HTERT RPE-1 (cell line): ENCODE data around the gene GPX4.

ENCODE experiments used
- in situ Hi-C: fragments of 300-500 bp; cut with MboI; formaldehyde crosslinking; loops from 4 replicates; pipeline ENCODE4 v1.14.3; 2020; ENCODE audit warnings: low sequenced_read_pairs

Gene GPX4

DNA sequence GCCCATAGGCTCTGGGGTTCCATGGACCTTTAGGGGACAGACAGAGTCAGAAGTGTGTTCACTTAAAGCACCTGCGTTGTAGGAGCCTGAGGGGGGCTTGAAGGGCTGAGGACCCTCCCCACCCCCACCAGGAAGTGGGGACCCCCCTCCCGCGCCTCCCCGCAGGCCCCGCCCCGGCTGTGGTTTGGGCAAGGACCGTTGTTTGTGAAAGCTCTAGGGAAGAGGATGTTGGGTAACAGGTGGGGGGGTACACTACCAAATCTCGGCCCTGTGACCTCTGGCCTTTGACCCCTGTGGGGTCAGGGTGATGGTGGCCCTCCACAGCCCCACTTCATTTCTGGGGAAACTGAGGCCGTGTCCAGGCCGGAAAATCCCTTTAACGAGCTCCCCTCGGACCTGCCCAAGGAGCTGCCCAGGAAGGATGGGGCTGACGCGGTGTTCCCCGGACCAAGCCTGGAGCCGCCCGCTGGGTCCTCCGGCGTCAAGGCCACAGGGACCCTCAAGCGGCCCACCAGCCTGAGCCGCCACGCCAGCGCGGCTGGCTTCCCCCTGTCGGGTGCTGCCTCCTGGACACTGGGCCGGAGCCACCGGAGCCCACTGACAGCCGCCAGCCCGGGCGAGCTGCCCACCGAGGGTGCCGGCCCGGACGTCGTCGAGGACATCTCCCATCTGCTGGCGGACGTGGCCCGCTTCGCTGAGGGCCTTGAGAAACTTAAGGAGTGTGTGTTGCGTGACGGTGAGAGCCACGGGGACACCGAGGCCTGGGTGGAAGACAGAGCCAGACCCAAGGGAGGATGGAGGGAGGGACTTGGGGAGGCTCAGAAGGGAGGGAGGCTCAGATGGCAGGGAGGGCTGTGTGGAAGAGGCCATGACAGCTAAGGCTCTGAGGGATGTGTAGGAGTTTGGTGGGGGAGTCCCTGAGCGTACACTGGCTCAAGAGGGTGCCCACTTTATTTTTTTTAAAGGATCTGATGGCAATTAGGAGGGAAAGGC, 35.5 kb upstream of the GPX4 start:
- in situ Hi-C loops: no loop called here

DNA sequence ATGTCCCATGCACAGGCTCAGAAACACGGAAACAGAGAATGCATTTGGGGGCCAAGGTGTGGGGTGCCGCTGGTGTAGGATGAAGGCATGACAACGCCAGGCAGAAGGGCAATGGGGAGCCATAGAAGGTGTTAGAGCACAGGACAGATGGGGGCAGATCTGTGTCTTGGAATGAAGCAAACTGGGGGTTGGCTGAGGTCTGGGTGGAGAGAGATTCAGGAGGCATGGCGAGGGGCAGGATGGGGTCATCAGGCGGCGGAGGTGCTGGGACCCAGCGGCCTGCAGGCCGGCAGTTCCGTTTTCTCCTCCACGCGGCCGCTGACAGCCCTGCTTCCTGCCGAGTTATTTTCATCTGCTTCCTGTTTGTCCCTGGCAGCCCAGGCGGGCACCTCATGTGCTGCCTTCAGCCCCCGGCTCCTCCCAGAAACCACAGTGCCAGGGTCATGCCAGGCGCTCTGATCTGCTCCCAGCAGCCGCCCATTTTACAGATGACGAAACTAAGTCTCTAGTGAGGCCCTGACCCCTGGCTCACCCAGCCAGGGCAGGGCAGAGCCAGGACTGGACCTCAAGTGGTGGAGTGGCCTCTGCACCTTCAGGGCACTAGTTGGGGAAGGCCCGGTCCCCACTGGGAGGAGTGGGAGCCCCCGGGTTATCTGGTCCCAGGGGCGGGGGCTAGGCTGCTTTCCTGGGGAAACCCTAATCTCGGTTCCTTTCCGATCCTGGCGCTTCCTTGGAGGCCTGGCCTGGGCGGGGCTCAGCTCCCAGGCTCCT, 34.6 kb upstream of the GPX4 start:
- in situ Hi-C loops: no loop called here

DNA sequence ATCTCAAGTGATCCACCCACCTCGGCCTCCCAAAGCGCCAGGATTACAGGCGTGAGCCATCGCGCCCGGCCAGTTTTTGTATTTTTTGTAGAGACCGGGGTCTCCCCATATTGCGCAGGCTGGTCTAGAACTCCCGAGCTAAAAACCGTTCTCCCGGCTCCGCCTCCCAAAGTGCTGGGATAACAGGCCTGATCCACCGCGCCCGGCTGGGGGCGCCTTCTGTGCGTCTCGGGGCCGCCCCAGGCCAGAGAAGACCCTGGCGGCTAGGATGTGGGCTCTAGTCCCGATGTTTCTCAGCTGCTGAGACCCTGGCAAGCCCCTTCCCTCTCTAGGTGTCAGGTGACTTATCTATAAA, 33.2 kb upstream of the GPX4 start:
- in situ Hi-C loops: no loop called here

DNA sequence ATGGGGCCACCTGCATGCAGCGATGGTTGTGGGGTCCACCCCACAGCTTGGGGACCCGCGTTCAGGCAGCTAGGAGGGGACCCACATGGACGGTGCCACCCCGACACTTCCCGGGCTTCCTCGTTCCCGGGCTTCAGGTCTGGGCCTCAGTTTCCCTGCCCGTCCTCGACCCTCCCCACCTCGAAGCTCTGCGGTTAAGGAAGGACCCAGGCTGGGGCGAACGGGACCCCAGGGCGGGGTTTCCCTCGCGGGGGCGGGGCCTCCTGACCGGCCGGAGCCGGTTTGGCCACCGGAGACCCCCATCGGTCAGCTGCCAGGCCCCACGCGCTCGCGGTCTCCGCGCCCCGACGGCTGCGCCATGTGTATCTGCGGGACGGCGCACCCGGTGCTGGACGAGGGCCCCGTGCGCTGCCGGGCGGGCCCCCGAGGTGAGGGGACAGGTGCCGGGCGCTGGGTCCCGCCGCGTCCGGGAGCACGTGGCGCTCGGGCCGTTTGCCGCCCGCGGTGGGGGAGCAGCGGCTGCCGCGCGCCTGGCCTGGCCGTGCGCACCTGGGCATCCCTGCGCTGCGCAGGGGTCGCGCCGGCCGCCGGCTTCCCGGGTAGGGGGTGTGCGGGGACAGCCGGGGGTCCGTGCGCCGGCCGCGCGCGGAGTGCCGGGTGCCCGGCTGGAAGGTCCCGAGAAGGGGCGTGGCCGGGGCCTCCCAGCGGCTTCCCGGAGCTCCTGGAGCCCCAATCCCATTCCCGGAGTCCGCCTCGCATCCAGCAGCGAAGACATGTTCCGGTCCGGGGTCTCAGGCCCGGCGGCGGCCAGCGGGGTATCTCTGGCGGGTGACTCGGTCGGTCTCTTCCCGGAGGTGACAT, 32.6 kb upstream of the GPX4 start:
- in situ Hi-C loops: no loop called here

DNA sequence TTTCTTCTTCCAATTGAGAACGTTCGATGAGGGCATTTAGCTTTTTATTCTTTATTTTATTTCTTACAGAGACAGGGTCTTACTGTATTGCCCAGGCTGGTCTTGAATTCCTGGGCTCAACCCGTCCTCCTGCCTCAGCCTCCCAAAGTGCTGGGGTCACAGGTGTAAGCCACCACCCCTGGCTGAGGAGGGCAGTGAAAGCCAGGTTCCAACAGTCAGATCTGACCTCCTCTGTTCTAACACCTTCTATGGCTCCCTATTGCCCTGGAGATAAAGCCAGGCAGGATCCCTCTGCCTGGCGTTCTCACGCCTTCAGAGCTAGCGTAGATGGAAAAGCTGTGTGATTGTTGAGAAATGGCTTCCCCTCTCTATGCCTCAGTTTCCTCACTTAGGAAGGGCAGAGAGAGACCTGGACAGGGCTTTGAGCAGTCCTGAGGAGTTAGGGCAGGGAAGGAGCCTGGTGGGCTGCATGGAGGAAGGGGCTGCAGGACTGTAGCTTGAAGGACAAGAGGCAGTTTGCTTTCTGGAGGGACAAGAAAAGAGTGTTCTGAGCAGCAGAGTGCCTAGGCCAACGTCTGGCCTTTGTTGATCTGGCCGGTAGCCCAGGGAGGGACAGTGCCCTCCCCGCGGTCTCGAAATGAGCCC, 31.3 kb upstream of the GPX4 start:
- in situ Hi-C loops: no loop called here

DNA sequence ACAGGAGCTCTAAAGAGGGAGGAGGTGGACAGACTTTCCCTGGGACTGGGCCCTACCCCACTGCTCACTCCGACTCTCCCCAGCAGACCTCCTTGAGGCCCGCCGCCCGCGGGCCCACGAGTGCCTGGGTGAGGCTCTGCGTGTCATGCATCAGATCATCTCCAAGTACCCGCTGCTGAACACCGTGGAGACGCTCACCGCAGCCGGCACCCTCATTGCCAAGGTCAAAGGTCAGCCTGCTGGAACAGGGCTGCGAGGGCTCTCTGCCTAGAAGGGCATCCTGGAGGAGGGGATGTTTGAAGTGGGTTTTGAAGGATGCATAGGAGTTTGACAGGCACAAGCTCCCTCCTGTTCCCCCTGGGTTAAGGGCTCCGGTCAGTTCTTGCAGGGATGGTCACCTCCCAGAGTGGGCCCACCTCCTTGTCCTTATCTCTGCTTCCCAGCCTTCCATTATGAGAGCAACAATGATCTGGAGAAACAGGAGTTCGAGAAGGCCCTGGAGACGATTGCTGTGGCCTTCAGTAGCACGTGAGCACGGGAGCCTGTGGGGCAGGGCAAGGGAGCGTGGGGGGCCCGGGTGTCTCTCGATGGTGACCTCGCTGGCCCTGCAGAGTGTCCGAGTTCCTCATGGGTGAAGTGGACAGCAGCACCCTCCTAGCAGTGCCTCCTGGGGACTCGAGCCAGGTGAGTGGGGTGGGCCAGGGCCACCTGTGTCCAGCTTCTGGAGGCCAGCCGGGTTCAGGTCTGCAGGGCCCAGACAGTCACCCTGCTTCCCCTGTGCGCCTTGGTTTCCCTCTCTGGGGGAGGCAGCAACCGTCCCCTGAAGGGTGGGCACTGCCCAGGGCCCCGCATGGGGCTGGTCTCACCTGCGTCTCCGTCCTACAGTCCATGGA, 30.5 kb upstream of the GPX4 start:
- in situ Hi-C loops: no loop called here

DNA sequence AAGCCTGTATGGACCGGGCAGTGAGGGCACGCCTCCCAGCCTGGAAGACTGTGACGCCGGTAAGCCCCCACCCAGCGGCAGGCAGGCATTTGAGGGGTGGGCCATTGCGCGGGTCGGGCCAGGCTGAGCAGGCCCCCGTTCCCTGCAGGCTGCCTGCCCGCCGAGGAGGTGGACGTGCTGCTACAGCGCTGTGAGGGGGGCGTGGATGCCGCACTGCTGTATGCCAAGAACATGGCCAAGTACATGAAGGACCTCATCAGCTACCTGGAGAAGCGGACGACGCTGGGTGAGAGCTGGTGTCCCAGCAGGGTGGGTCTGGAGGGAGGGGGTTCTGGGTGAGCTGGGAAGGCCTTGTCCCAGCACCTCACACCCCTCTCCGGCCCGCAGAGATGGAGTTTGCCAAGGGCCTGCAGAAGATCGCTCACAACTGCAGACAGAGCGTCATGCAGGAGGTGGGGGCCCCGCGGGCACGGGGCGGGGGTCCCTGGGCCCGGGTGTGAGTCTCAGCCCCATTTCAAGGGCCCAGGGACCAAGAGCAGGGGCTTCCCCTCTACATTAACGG, 29.8 kb upstream of the GPX4 start:
- in situ Hi-C loops: no loop called here

DNA sequence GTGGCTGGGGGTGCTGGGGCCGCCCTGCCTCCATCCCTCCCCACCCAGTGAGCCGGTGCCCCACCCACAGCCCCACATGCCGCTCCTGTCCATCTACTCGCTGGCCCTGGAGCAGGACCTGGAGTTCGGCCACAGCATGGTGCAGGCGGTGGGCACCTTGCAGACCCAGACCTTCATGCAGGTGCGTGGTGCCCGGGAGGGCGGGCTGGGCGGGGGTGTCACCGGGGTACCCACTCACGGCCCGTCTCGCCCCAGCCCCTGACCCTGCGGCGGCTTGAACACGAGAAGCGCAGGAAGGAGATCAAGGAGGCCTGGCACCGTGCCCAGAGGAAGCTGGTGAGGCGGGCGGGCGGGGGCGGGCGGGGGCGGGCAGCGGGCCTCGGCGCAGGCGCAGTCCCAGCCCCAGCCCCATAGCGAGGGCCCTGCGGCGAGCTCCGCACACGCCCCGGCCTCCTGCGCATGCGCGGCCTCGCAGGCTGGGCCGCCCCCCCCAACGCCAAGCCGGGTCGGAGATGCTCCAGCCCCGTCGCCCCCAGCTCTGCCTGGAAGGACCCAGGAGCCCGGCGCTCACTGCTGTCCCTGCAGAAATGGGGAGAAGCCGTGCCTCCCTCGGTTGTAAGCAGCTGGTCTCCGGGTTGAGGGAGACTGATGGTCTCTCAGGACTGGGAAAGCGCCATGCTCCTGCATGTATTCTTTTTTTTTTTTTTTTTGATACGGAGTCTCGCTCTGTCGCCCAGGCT, 29.1 kb upstream of the GPX4 start:
- in situ Hi-C loops: no loop called here

DNA sequence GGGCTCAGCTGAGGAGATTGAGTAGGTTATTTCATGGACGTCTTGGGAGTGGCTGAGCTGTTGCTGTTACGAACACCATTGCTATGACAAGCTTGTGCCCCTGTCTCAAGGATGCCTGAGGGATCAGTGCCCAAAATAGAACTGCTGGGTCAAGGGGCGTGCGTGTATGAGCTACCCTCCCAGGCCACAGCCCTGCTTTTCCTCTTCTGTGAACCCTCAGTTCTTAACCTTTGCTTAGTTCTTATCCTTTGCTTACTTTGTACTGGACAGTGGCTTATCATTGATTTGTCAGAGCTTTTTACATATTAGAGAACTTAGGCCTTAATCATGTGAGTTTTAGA, 27.8 kb upstream of the GPX4 start:
- in situ Hi-C loops: no loop called here

DNA sequence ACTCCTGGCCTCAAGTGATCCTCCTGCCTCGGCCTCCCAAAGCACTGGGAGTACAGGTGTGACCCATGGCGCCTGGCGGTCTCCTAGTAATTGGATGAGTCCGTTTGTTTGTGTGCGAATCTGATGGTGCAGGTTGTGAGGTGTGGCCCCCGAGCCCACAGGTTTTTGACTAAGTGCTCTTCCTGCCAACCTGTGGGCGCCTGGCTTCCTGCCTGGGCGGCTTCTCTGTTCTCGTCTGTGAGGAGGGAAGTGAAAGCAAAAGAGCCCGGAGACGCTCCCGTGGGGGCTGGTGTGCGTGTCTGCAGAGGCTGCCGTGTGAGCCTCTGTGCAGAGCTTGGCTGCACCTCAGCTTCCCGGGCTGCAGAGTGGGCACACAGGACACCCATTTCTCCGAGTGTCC, 26.8 kb upstream of the GPX4 start:
- in situ Hi-C loops: no loop called here

DNA sequence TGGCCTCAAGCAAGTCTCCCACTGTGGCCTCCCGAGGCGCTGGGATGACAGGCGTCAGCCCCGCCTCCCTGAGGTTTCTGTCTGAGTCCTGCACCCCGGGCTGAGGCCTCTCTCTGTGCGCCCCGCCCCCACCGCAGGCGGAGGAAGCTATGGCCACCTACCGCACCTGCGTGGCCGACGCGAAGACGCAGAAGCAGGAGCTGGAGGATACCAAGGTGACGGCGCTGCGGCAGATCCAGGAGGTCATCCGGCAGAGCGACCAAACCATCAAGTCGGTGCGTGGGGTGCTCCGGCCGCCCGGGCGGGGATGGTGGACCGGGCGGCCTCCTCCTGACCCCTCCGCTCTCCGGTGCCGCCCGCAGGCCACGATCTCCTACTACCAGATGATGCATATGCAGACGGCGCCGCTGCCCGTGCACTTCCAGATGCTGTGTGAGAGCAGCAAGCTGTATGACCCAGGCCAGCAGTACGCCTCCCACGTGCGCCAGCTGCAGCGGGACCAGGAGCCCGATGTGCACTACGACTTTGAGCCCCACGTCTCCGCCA, 24.2 kb upstream of the GPX4 start:
- in situ Hi-C loops: no loop called here

DNA sequence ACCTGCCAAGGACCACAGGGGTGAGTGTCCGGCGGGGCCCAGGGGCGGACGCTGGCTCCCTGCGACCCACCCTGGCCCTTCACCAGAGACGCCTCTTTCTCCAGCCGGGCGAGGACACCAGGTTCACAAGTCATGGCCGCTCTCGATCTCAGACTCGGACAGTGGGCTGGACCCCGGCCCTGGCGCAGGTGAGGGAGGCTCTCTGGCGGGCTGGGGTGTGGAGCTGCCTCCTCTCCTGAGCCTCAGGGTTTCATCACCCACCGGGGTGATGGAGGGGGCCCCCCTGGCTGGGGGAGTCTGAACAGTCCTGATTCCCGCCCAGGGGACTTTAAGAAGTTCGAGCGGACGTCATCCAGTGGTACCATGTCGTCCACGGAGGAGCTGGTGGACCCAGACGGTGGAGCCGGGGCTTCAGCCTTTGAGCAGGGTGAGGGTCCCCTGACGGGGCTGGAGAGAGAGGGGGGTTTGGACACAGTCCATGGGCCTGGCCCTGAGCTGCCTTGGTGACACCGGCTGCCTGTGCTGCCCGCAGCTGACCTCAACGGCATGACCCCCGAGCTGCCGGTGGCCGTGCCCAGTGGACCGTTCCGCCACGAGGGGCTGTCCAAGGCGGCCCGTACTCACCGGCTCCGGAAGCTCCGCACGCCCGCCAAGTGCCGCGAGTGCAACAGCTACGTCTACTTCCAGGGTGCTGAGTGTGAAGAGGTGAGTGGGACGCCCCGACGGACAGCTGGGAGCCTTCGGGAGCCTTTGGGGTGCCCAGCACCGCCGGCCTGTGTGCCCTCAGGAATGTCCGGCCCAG, 23.2 kb upstream of the GPX4 start:
- in situ Hi-C loops: no loop called here

DNA sequence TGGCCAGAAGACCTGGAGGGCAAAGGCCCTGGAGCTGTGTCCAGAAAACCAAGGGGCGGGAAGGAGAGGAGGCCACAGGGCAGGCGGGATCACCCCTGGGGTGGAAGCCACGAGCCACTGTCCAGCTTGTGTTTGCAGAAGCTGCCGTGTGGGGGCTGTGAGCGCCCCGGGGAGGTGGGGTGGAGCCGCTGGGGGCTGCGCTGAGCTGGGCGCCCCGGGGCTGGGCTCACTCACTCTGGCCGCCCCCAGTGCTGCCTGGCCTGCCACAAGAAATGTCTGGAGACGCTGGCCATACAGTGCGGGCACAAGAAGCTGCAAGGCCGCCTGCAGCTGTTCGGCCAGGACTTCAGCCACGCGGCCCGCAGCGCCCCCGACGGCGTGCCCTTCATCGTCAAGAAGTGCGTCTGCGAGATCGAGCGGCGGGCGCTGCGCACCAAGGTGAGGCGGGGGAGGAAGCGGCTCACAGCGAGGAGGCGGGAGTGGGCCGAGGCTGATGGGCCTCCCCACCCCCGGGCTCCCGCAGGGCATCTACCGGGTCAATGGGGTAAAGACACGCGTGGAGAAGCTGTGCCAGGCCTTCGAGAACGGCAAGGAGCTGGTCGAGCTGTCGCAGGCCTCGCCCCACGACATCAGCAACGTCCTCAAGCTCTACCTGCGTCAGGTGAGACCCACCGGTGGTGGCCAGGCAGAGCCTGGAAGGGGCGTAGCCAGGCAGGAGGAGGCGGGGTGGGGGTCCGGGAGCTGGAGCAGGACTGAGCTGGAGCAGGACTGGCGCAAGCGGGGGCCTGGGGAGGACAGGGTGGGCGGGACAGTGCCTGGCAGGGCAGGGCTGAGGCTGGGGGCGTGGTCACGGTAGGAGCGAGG, 22.3 kb upstream of the GPX4 start:
- in situ Hi-C loops: no loop called here

DNA sequence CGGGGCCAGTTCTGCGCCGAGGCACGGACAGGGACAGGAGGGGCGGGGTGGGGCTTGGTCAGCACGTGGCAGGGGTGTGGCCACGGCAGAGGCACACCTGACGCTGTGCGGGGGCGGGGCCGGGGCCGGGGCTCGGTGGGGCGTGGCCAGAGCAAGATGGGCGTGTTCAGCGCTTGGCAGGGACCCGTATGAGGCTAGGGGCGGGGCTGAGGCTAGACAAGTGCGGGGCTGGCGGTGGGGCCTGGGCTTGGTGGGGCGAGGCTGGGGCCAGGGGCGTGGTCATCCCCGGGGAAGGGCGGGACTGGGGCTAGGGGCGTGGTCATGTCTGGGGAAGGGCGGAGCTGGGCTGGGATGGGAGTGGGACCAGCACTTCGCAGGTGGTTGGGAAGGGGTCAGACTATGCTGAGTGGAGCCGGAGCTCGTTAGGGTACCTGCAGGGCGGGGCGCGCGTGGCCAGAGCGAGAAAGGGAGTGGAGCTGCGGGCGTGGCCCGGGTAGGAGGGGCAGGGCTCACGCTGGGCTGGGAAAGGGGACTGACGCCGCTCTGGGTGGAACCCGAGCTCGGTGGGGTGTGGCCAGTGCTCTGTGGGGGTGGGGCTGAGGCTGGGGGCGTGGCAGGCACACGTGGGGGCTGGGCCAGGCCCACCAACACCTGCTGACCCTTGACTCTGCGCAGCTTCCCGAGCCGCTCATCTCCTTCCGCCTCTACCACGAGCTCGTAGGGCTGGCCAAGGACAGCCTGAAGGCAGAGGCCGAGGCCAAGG, 21.4 kb upstream of the GPX4 start:
- in situ Hi-C loops: no loop called here

DNA sequence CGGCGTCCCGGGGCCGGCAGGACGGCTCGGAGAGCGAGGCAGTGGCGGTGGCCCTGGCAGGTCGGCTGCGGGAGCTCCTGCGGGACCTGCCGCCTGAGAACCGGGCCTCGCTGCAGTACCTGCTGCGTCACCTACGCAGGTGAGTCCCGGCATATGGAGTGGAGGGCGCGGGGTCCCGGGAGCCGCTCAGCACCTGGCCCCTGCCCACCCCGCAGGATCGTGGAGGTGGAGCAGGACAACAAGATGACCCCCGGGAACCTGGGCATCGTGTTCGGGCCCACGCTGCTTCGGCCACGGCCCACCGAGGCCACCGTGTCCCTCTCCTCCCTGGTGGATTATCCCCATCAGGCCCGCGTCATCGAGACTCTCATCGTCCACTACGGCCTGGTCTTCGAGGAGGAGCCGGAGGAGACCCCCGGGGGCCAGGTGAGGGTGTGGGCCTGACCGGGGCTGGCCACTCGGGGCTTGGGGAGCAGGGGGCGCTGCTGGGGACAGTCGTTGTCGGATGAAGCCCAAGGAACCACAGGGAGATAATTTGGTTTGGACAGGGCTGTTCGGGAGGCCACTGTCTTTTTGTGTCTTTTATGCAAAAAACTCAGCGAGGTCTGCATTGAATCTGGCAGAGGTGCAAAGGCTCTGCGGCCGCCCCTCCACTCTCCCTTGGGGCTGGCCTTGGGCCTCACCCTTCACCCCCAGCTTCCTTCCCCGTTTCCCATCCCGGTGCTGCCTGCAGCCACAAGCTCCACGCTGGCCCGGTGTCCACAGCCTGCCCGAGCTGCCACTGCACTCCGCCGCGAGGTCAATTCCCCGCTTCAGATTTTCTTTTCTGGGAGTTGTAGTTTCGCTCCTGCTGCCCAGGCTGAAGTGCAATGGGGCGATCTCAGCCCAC, 20.6 kb upstream of the GPX4 start:
- in situ Hi-C loops: no loop called here
